CD8-positive, alpha-beta memory T cell (primary cell): ENCODE measurements around the gene ISCU. TPM values are rescaled to one million over a fixed set of nuclear protein-coding genes. Genes with fewer than 3 reads are reported as not detected.

Experiments used
- CTCF ChIA-PET: fragments of 350-600 bp; sonication (Branson Sonifier 250); formaldehyde crosslinking; loops from one replicate; lab custom pipeline; 2021; ENCODE audit warnings: antibody characterized with exemption; lab: Charles Lee
- POLR2A ChIA-PET: fragments of 350-600 bp; sonication (Branson Sonifier 250); formaldehyde crosslinking; loops from one replicate; lab custom pipeline; 2021; ENCODE audit warnings: antibody characterized with exemption; lab: Charles Lee
- DNase-seq, 5 donors: peaks; one replicate each; pipeline versions ENCODE4 v3.0.0 to v3.0.0-alpha.2; 2020 to 2022; ENCODE audit warnings: mixed read lengths in 1 of 5
- H3K27ac ChIP-seq: one replicate; pipeline ENCODE4 v1.7.0; 2013; ENCODE audit warnings: low read depth, mild to moderate bottlenecking, low read length, moderate library complexity
- H3K27me3 ChIP-seq: 2 replicates; pipeline ENCODE4 v1.7.0; 2013; ENCODE audit warnings: low read length, mild to moderate bottlenecking; ENCODE audit not compliant: insufficient read depth, poor library complexity, severe bottlenecking
- H3K36me3 ChIP-seq: 2 replicates; pipeline ENCODE4 v1.7.0; 2013; ENCODE audit warnings: mild to moderate bottlenecking, low read length, moderate library complexity; ENCODE audit not compliant: insufficient read depth
- H3K4me1 ChIP-seq: 2 replicates; pipeline ENCODE4 v1.7.0; 2013; ENCODE audit warnings: mild to moderate bottlenecking, low read length, moderate library complexity; ENCODE audit not compliant: insufficient read depth
- H3K4me3 ChIP-seq: 2 replicates; pipeline ENCODE4 v1.7.0; 2013; ENCODE audit warnings: mild to moderate bottlenecking, low read length
- H3K9me3 ChIP-seq: 2 replicates; pipeline ENCODE4 v1.7.0; 2013; ENCODE audit warnings: mild to moderate bottlenecking, low read length
- H3K27ac Mint-ChIP-seq, 8 donors: one replicate each; pipeline ENCODE4 v1.8.0; 2020 to 2021; ENCODE audit warnings: mixed read lengths in 8 of 8, mild to moderate bottlenecking in 6 of 8, inconsistent platforms in 3 of 8, moderate library complexity in 3 of 8
- H3K27me3 Mint-ChIP-seq, 2 donors: one replicate each; pipeline ENCODE4 v1.8.0; 2020 to 2021; ENCODE audit warnings: mixed read lengths in 2 of 2, mild to moderate bottlenecking in 1 of 2, moderate library complexity in 1 of 2
- H3K36me3 Mint-ChIP-seq, 3 donors: one replicate each; pipeline ENCODE4 v1.8.0; 2020 to 2021; ENCODE audit warnings: mixed read lengths in 3 of 3, inconsistent platforms in 1 of 3, mild to moderate bottlenecking in 1 of 3
- H3K4me1 Mint-ChIP-seq, 3 donors: one replicate each; pipeline ENCODE4 v1.8.0; 2020 to 2021; ENCODE audit warnings: mixed read lengths in 3 of 3, inconsistent platforms in 1 of 3, mild to moderate bottlenecking in 1 of 3
- H3K4me3 Mint-ChIP-seq, 7 donors: one replicate each; pipeline ENCODE4 v1.8.0; 2020 to 2021; ENCODE audit warnings: mixed read lengths in 7 of 7, mild to moderate bottlenecking in 6 of 7, moderate library complexity in 4 of 7, inconsistent platforms in 2 of 7
- H3K9me3 Mint-ChIP-seq, 5 donors: one replicate each; pipeline ENCODE4 v1.8.0; 2020 to 2022; ENCODE audit warnings: mixed read lengths in 5 of 5, mild to moderate bottlenecking in 3 of 5, moderate library complexity in 2 of 5, inconsistent platforms in 1 of 5
- polyA plus RNA-seq: library from polyadenylated mRNA; unstranded; fragments of 300-500 nt; fragmentation: Illumina TruSeq; gene quantifications from one replicate; pipeline ENCODE4 v1.2.3, GENCODE V29; 2021
- total RNA-seq, 2 experiments: library from RNA; stranded (reverse); gene quantifications; one replicate each; pipeline ENCODE4 v1.2.3, GENCODE V29; 2021

Gene ISCU
- total and polyA plus RNA-seq, 3 experiments from 2014 or later = 113 to 302 (median 116) TPM

DNA sequence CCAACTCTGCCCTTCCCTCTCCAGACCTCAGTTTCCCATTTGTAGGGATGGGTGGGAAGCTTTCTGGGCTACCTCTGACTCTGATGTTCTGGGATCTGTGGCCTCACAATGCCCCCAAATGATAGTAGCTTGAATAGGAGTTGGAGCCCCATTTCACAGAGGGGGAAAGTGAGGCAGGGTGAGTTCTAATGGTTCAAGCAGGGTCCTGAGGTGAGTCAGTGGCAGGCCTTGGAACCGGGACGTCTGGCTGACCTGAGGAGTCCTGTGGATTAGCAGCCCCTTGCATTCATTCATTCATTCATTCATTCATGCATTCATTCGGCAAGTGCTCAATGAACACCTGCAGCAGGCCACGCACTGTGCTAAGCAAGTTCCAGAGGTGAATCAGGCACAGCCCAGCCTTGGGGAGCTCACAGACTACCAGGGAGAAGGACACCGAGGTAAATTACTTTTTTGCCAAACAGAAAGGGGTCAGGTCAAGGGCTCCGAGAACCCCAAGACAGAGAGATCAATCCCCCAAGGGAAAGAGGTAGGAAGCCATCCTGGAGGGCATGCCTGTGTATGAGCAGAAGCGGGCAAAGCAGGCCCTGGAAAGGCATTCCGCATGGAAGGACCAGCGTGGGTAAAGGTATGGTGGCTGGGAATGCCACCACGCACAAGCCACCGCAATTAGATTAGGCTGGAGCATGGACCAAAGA is 36.3 kb downstream of the ISCU start:
- Mint-ChIP-seq H3K4me1 (no peaks in the 10 kb centered on the region), H3K9me3 (no peaks in the 10 kb centered on the region), H3K27ac (peak overlapping the region in 2 of 8 donors; percentile 5 to 96), H3K27me3 (no peaks in the 10 kb centered on the region), H3K36me3 (no peaks in the 10 kb centered on the region), H3K4me3 (no peak overlapping the region)
- no peaks in the 10 kb centered on the region for H3K27me3 ChIP-seq
- no peak for DNase-seq
- no peak overlapping the region for H3K27ac ChIP-seq
- H3K36me3 ChIP-seq = no peaks in the 10 kb centered on the region
- ChIA-PET POLR2A (no interaction called here), CTCF (interaction anchor here (1.1 kb wide), 1 partner anchor 19 kb away, joined by 4 read pairs; no protein-coding TSS in a partner anchor)
- H3K4me1 ChIP-seq = no peaks in the 10 kb centered on the region
- H3K9me3 ChIP-seq = no peaks in the 10 kb centered on the region
- H3K4me3 ChIP-seq = no peak overlapping the region

DNA sequence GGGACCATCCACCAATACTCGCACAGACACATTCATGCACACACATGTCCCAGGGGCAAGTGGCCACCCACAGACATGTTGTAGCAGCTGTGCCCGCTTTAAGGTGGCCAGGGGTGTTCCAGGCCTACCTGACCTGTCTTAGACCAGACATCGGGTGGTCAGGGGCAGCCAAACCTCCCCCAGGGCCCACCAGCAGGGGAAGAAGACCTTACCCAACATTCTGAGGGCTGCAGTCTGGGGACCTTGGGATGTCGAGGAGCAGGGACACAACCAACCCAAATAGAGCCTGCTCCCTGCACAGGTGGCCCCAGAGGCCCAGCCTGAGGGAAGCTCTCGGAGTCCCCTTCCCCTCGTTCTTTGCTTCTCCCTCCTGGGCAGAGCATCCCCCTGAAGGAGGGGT is 37.1 kb downstream of the ISCU start:
- Mint-ChIP-seq H3K36me3 (no peaks in the 10 kb centered on the region), H3K4me3 (no peak overlapping the region), H3K27me3 (no peaks in the 10 kb centered on the region), H3K4me1 (no peaks in the 10 kb centered on the region), H3K27ac (no peak overlapping the region), H3K9me3 (no peaks in the 10 kb centered on the region)
- CTCF ChIA-PET = interaction anchor here (2.8 kb wide), 1 partner anchor 18 kb away, joined by 6 read pairs; no protein-coding TSS in a partner anchor
- Histone ChIP-seq H3K36me3 (no peaks in the 10 kb centered on the region), H3K9me3 (no peaks in the 10 kb centered on the region), H3K27ac (no peak overlapping the region), H3K4me1 (no peaks in the 10 kb centered on the region), H3K4me3 (no peak overlapping the region), H3K27me3 (no peaks in the 10 kb centered on the region)
- no peak for DNase-seq
- POLR2A ChIA-PET = no interaction called here

DNA sequence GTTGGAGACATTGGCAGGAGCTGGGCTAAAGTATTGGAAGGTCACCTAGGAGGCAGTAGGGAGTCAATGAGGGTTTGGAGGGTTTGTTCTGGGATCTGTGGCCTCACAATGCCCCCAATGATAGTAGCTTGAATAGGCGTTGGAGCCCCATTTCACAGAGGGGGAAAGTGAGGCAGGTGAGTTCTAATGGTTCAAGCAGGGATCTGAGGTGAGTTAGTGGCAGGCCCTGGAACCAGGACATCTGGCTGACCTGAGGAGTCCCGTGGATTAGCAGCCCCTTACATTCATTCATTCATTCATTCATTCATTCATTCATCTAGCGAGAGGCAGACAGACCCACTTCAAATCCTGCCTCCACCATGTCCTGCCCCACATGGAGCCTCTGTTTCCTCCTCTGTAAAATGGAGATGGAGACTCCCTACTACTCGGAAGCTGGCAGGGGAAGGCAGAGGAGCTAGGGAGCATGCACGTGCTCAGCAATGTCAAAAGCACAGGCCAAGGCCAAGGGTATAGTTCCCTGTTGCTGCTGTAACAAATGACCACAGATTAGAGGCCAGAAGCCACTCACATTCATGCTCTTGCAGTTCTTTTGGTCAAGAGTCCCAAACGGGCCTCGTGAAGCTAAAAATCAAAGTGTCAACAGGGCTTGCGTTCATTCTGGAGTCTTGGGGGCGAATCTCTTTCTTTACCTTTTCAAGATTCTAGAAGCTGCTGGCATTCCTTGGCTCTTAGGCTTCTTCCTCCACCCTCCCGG is 37.7 kb downstream of the ISCU start:
- POLR2A ChIA-PET = no interaction called here
- Histone ChIP-seq H3K4me3 (no peak overlapping the region), H3K9me3 (no peaks in the 10 kb centered on the region), H3K36me3 (no peaks in the 10 kb centered on the region), H3K4me1 (no peaks in the 10 kb centered on the region), H3K27ac (no peak overlapping the region), H3K27me3 (no peaks in the 10 kb centered on the region)
- no peaks in the 10 kb centered on the region for H3K4me1 Mint-ChIP-seq
- CTCF ChIA-PET = interaction anchor here (2.8 kb wide), 1 partner anchor 18 kb away, joined by 6 read pairs; no protein-coding TSS in a partner anchor
- H3K27ac Mint-ChIP-seq = no peak overlapping the region
- H3K9me3 Mint-ChIP-seq = no peaks in the 10 kb centered on the region
- no peak overlapping the region for H3K4me3 Mint-ChIP-seq
- H3K36me3 Mint-ChIP-seq = no peaks in the 10 kb centered on the region
- H3K27me3 Mint-ChIP-seq = no peaks in the 10 kb centered on the region
- no peak for DNase-seq

GRCh38 chr12:108600702-108601007 is 38.3 kb downstream of the ISCU start:
- Histone ChIP-seq H3K9me3 (no peaks in the 10 kb centered on the region), H3K4me3 (no peak overlapping the region), H3K27me3 (no peaks in the 10 kb centered on the region), H3K4me1 (no peaks in the 10 kb centered on the region), H3K27ac (no peak overlapping the region), H3K36me3 (no peaks in the 10 kb centered on the region)
- no peaks in the 10 kb centered on the region for H3K9me3 Mint-ChIP-seq
- ChIA-PET CTCF (interaction anchor here (2.8 kb wide), 1 partner anchor 17 kb away, joined by 6 read pairs; no protein-coding TSS in a partner anchor), POLR2A (no interaction called here)
- no peak overlapping the region for H3K4me3 Mint-ChIP-seq
- no peak overlapping the region for H3K27ac Mint-ChIP-seq
- H3K4me1 Mint-ChIP-seq = no peaks in the 10 kb centered on the region
- no peaks in the 10 kb centered on the region for H3K36me3 Mint-ChIP-seq
- H3K27me3 Mint-ChIP-seq = no peaks in the 10 kb centered on the region
- DNase-seq = no peak

- ChIA-PET CTCF (interaction anchor here (2.8 kb wide), 1 partner anchor 16 kb away, joined by 6 read pairs; no protein-coding TSS in a partner anchor), POLR2A (no interaction called here)
- no peaks in the 10 kb centered on the region for H3K4me1 ChIP-seq
- no peaks in the 10 kb centered on the region for H3K27me3 Mint-ChIP-seq
- H3K9me3 Mint-ChIP-seq = no peaks in the 10 kb centered on the region
- H3K4me1 Mint-ChIP-seq = no peaks in the 10 kb centered on the region
- no peak for DNase-seq
- H3K4me3 Mint-ChIP-seq = no peak overlapping the region
- H3K27me3 ChIP-seq = no peaks in the 10 kb centered on the region
- H3K9me3 ChIP-seq = no peaks in the 10 kb centered on the region
- no peaks in the 10 kb centered on the region for H3K36me3 ChIP-seq
- H3K4me3 ChIP-seq = no peak overlapping the region
- no peaks in the 10 kb centered on the region for H3K36me3 Mint-ChIP-seq
- H3K27ac Mint-ChIP-seq = peak overlapping the region in 2 of 8 donors; percentile 63 to 69
- no peak overlapping the region for H3K27ac ChIP-seq
Observed at GRCh38 chr12:108602209-108602705, 39.9 kb downstream of the ISCU start.

- Mint-ChIP-seq H3K27ac (peak overlapping the region in 1 of 8 donors; percentile 81), H3K36me3 (no peaks in the 10 kb centered on the region), H3K27me3 (peaks cover 0 to 3% of the 10 kb centered on the region in 2 donors), H3K9me3 (no peaks in the 10 kb centered on the region), H3K4me1 (no peaks in the 10 kb centered on the region), H3K4me3 (no peak overlapping the region)
- Histone ChIP-seq H3K27ac (no peak overlapping the region), H3K27me3 (no peaks in the 10 kb centered on the region), H3K4me1 (no peaks in the 10 kb centered on the region), H3K4me3 (no peak overlapping the region), H3K36me3 (no peaks in the 10 kb centered on the region), H3K9me3 (no peaks in the 10 kb centered on the region)
- ChIA-PET CTCF (no interaction called here), POLR2A (no interaction called here)
- DNase-seq = no peak
Observed at GRCh38 chr12:108602976-108603704, 40.7 kb downstream of the ISCU start.

DNA sequence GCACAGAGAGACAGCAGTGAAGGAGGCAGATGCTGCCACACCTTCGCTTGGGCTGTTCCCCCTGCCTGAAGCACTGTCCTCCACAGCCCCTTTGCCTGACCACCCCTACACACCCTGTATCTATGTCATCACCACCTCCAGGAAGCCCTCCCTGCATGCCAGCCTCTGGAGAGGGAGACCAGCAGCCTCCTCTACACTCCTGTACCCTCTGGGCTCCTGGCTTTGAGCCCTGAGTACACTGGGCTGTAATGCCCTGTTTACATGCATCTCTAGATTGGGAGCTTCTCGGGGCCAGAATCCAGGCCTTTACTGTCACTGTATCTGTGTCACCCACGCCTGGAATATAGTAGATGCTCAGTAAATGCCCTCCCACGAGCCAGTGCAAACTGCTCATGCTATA is 41.3 kb downstream of the ISCU start:
- ChIA-PET POLR2A (no interaction called here), CTCF (interaction anchor here (1.7 to 1.8 kb wide), 2 partner anchors 199 to 200 kb away, joined by 3 to 5 read pairs; no protein-coding TSS in a partner anchor)
- Histone ChIP-seq H3K27ac (no peak overlapping the region), H3K27me3 (no peaks in the 10 kb centered on the region), H3K9me3 (no peaks in the 10 kb centered on the region), H3K4me3 (no peak overlapping the region), H3K36me3 (no peaks in the 10 kb centered on the region), H3K4me1 (no peaks in the 10 kb centered on the region)
- H3K27me3 Mint-ChIP-seq = peaks cover 0 to 3% of the 10 kb centered on the region in 2 donors
- peak overlapping the region in 1 of 8 donors; percentile 81 for H3K27ac Mint-ChIP-seq
- no peak overlapping the region for H3K4me3 Mint-ChIP-seq
- no peak for DNase-seq
- H3K9me3 Mint-ChIP-seq = no peaks in the 10 kb centered on the region
- H3K4me1 Mint-ChIP-seq = no peaks in the 10 kb centered on the region
- H3K36me3 Mint-ChIP-seq = no peaks in the 10 kb centered on the region
